SH-SY5Y (cell line): ENCODE results near the gene CEPT1.

ENCODE experiments used
- GATA2 ChIP-seq: IDR thresholded peaks from 2 replicates; pipeline ENCODE4 v1.6.1; 2011; ENCODE audit warnings: mild to moderate bottlenecking, low read depth, low read length
- GATA3 ChIP-seq: IDR thresholded peaks from 2 replicates; pipeline ENCODE4 v1.6.1; 2011; ENCODE audit warnings: low read depth, mild to moderate bottlenecking, low read length, moderate library complexity

- TF ChIP-seq GATA3 (no peak), GATA2 (no peak)
Observed at GRCh38 chr1:111184663-111185062, 44.6 kb downstream of the CEPT1 start.
